ENCODE measurements around the gene C6orf89. TPM values are rescaled to one million over a fixed set of nuclear protein-coding genes. Genes with fewer than 3 reads are reported as not detected.

Gene C6orf89
- total RNA-seq, 1 experiment from 2014 or later, result 13.2 TPM

GRCh38 chr6:36975231-36976006, 89.7 kb downstream of the C6orf89 start:
- peaks cover 4% of the 10 kb centered on the region for H3K4me1 Mint-ChIP-seq
- TF ChIP-seq HMGXB4 (CRISPR knock-in tag; IDR thresholded peaks at IDR 0.05) (no peak), ATF6 (CRISPR knock-in tag; IDR thresholded peaks at IDR 0.05) (no peak), E2F5 (CRISPR knock-in tag; IDR thresholded peaks at IDR 0.05) (no peak), ZSCAN18 (CRISPR knock-in tag; IDR thresholded peaks at IDR 0.05) (no peak), FOXK1 (CRISPR knock-in tag; IDR thresholded peaks at IDR 0.05) (no peak), ZMAT4 (CRISPR knock-in tag; IDR thresholded peaks at IDR 0.05) (no peak), SP1 (CRISPR knock-in tag; conservative IDR thresholded peaks at IDR 0.05) (no peak), ZNF416 (CRISPR knock-in tag; IDR thresholded peaks at IDR 0.05) (no peak)
- no peak overlapping the region for H3K4me3 Mint-ChIP-seq
- no peaks in the 10 kb centered on the region for H3K9me3 Mint-ChIP-seq
- DNase-seq (ENCODE audit: low spot score), result no peak
- H3K27me3 Mint-ChIP-seq (ENCODE audit: low read depth), result no peaks in the 10 kb centered on the region
- H3K27ac Mint-ChIP-seq, result no peak overlapping the region
- H3K36me3 Mint-ChIP-seq, result peaks cover 75% of the 10 kb centered on the region
- CTCF ChIA-PET, result interaction anchor here (1.4 to 3.9 kb wide), 2 partner anchors 44 to 210 kb away, joined by 3 to 100 read pairs; no protein-coding TSS in a partner anchor
- POLR2A ChIA-PET, result no interaction called here
- ATAC-seq, result no peak

GRCh38 chr6:36976007-36976264, 90.2 kb downstream of the C6orf89 start:
- POLR2A ChIA-PET, result no interaction called here
- no peak for TF ChIP-seq FOXP1 (CRISPR knock-in tag; IDR thresholded peaks at IDR 0.05; ENCODE audit: borderline replicate concordance)
- no peak for TF ChIP-seq FOXJ3 (CRISPR knock-in tag; IDR thresholded peaks at IDR 0.05; ENCODE audit: borderline replicate concordance)
- no peak for TF ChIP-seq MYBL2 (CRISPR knock-in tag; IDR thresholded peaks at IDR 0.05)
- TF ChIP-seq ZNF396 (CRISPR knock-in tag; IDR thresholded peaks at IDR 0.05; ENCODE audit: borderline replicate concordance), result no peak
- TF ChIP-seq ZNF121 (CRISPR knock-in tag; IDR thresholded peaks at IDR 0.05), result no peak
- no peak for TF ChIP-seq USF2 (CRISPR knock-in tag; IDR thresholded peaks at IDR 0.05)
- TF ChIP-seq ZNF317 (CRISPR knock-in tag; IDR thresholded peaks at IDR 0.05; ENCODE audit: borderline replicate concordance, low read depth), result no peak
- no peak for TF ChIP-seq ERG (CRISPR knock-in tag; IDR thresholded peaks at IDR 0.05)
- no peak for TF ChIP-seq AR (CRISPR knock-in tag; IDR thresholded peaks at IDR 0.05)
- TF ChIP-seq NFYB (CRISPR knock-in tag; conservative IDR thresholded peaks at IDR 0.05; ENCODE audit: low read depth), result no peak
- no peak for TF ChIP-seq PREB (CRISPR knock-in tag; IDR thresholded peaks at IDR 0.05; ENCODE audit: borderline replicate concordance)
- no peak for TF ChIP-seq ZBTB21 (CRISPR knock-in tag; IDR thresholded peaks at IDR 0.05; ENCODE audit: borderline replicate concordance)

More at GRCh38 chr6:36976007-36976264, 90.2 kb downstream of the C6orf89 start:
- ATAC-seq, result no peak
- no peaks in the 10 kb centered on the region for H3K9me3 Mint-ChIP-seq
- no peak overlapping the region for H3K4me3 Mint-ChIP-seq
- peaks cover 10% of the 10 kb centered on the region for H3K4me1 Mint-ChIP-seq
- CTCF ChIA-PET, result interaction anchor here (1.4 to 3.9 kb wide), 2 partner anchors 44 to 210 kb away, joined by 3 to 100 read pairs; no protein-coding TSS in a partner anchor
- peaks cover 71% of the 10 kb centered on the region for H3K36me3 Mint-ChIP-seq
- no peak overlapping the region for H3K27ac Mint-ChIP-seq
- H3K27me3 Mint-ChIP-seq (ENCODE audit: low read depth), result no peaks in the 10 kb centered on the region
- no peak for DNase-seq (ENCODE audit: low spot score)

All from WTC11 (cell line).